Measurements from ENCODE around the gene CHRNA3.
"Not testable (repeated sequence)": the region's sequence is repeated elsewhere in the genome, so short reads cannot be mapped to it uniquely, and the experiment has no call there.

CHRNA3 gene

DNA sequence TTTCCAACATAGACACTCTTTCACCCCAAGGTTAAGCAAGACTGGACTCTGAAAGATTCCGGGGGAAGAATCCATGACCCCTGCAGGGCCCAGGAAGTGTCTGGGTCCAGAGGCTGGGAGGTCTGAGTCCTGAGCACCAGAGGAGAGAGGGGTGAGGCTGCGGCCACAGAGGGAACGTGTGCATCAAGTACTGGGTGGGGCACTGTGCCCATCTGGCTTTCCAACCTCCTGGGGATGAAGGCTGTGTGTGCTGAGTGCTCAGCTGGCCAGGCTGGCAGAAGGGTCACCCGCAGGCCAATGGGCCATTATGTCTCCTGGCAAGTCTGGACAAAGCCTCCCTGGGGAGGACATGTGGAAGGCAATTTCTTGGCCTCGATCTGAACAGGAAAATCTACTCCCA, 3.3 kb downstream of the CHRNA3 start:
- TF ChIP-seq, protein P1, sequence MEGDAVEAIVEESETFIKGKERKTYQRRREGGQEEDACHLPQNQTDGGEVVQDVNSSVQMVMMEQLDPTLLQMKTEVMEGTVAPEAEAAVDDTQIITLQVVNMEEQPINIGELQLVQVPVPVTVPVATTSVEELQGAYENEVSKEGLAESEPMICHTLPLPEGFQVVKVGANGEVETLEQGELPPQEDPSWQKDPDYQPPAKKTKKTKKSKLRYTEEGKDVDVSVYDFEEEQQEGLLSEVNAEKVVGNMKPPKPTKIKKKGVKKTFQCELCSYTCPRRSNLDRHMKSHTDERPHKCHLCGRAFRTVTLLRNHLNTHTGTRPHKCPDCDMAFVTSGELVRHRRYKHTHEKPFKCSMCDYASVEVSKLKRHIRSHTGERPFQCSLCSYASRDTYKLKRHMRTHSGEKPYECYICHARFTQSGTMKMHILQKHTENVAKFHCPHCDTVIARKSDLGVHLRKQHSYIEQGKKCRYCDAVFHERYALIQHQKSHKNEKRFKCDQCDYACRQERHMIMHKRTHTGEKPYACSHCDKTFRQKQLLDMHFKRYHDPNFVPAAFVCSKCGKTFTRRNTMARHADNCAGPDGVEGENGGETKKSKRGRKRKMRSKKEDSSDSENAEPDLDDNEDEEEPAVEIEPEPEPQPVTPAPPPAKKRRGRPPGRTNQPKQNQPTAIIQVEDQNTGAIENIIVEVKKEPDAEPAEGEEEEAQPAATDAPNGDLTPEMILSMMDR (IDR thresholded peaks at IDR 0.05; ENCODE audit: insufficient read depth, missing control alignments): no peak
- FAIRE-seq (no peak), DNase-seq (ENCODE audit: insufficient read length, low spot score) (no peak)

DNA sequence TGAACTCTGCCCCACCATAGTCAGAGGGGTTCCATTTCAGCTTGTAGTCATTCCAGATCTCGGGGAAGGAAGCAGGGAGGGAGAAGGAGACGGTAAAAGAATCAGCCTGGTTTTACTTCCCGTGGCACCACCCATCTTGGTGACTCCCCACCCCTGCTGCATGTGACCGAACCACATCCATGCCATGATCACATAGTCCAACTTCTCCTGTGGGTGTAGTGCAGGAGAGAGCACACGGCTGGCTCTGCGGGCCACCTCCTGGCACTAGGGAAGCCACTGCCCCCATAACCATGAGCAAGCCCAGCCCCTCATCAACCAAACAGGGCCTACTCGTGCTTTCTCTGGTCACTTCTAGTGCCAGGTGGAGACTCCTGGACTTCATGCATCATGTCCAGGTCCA, 3.7 kb downstream of the CHRNA3 start:
- no peak for DNase-seq (ENCODE audit: insufficient read length, low spot score)
- FAIRE-seq: no peak
- TF ChIP-seq, protein P1 (IDR thresholded peaks at IDR 0.05; ENCODE audit: insufficient read depth, missing control alignments): no peak

DNA sequence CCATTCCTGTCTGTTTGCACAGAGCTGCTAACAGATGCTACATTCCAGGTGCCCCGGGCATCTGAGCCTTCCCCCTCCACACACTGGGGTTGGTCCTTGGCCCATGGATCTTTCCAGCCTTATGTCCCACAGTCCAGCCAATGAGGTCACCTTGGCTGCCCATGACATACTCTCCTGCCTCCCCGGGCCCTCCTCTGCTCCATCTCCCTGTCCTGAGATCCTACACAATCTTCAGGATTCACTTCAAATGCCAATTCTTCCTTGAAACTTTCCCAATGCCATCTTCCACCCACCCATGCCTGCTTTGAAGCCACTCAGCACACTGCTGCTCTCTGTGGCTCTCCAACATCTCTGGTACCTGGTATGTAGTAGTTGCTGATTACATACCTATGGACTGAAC, 4.3 kb downstream of the CHRNA3 start:
- FAIRE-seq (no peak), DNase-seq (ENCODE audit: insufficient read length, low spot score) (no peak)
- TF ChIP-seq, protein P1 (IDR thresholded peaks at IDR 0.05; ENCODE audit: insufficient read depth, missing control alignments): no peak

DNA sequence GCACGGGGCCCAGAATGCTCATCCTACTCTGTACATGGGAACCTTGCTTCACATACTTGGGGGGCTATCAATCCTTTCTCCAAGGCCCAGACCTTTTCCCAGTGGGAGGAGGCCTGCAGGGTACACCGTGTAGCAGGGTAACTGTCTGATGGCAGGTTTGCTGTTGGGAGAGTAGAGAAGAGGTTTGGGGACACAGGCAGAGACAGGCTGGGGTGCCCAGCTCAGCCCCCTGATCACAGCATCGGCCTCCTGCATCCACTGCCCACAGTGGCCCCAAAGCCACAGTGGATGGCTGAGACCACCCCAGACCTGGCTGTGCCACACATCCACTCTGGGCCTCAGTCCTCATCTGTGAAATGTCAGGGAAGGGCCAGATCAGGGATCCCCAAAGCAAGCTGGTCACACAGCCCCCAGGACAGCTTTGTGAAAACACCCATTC, 5.6 kb downstream of the CHRNA3 start:
- FAIRE-seq (no peak), DNase-seq (ENCODE audit: insufficient read length, low spot score) (no peak)
- TF ChIP-seq, protein P1 (IDR thresholded peaks at IDR 0.05; ENCODE audit: insufficient read depth, missing control alignments): no peak

DNA sequence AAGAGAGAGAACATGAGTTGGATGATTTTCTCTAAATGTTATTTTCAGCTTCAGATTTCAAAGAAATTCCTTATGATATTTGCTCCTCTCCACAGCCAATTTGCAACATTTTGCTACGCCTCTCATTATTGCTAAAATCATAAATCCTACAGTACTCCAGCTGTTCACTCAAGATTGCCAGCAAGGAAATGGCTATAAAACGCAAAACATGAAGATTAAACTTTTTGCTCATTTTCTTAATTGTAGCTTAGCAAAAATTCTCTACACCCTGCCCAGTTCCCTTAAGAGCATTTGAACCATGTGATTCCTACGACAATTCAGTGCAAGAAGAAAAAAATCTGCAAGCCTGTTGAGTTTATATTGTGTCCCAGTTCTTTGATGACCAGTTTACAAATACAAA, 6.8 kb downstream of the CHRNA3 start:
- TF ChIP-seq, protein P1 (IDR thresholded peaks at IDR 0.05; ENCODE audit: insufficient read depth, missing control alignments): no peak
- DNase-seq (ENCODE audit: insufficient read length, low spot score) (no peak), FAIRE-seq (no peak)

DNA sequence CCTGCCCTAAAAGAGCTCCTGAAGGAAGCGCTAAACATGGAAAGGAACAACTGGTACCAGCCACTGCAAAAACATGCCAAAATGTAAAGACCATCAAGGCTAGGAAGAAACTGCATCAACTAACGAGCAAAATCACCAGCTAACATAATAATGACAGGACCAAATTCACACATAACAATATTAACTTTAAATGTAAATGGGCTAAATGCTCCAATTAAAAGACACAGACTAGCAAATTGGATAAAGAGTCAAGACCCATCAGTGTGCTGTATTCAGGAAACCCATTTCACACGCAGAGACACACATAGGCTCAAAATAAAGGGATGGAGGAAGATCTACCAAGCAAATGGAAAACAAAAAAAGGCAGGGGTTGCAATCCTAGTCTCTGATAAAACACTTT, 11.2 kb downstream of the CHRNA3 start:
- not testable (repeated sequence) for DNase-seq (ENCODE audit: insufficient read length, low spot score); FAIRE-seq

DNA sequence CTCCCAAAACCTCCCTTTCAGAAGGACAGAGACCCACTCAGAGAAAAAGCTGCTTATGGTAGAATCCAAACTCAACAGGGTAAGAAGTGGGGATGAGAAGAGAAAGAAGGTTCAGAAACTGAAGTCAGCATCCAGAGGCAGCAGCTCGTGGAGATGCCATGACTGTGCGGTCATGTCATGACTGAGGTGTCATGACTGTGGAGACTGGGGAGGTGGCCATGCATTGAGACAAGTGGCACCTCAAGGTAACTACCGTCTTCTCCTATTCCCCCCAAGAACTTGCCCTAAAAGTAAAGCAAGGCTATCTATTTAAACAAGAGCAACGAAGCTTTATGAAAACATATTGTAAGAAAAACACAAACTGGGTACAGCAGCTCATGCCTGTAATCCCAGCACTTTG, 15.1 kb downstream of the CHRNA3 start:
- no peak for FAIRE-seq
- TF ChIP-seq, protein P1 (IDR thresholded peaks at IDR 0.05; ENCODE audit: insufficient read depth, missing control alignments): no peak
- DNase-seq (ENCODE audit: insufficient read length, low spot score): no peak

DNA sequence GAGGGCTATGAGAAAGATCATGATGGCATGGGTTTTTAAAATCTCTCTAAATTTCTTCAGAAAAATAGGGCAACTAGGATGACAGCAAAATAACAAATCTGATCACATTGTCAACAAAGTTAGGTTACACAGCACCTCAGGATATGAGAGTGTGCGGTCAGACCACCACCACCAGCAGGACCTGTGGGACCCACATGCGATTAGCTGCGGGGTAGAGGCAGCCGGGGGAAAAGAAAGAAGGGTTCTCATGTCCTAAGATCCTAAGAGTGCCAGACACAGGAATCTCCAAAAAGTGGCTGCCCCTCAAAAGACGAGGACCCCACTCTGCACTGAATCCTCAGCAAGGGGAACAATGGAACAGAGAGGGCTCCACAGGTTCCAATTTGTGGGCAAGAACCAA, 15.6 kb downstream of the CHRNA3 start:
- FAIRE-seq: no peak
- TF ChIP-seq, protein P1 (IDR thresholded peaks at IDR 0.05; ENCODE audit: insufficient read depth, missing control alignments): no peak
- DNase-seq (ENCODE audit: insufficient read length, low spot score): no peak
